22Rv1 (cell line): ENCODE measurements around the gene KAT14.
"Not testable (repeated sequence)": the region's sequence is repeated elsewhere in the genome, so short reads cannot be mapped to it uniquely, and the experiment has no call there.

Experiments used
- H3K27ac ChIP-seq: fragments of 450-650 bp; 2 replicates; pipeline ENCODE4 v1.5.1; 2017
- CTCF ChIP-seq: fragments of 450-650 bp; IDR thresholded peaks from 2 replicates; pipeline ENCODE4 v1.5.1; 2017; ENCODE audit warnings: mild to moderate bottlenecking
- ZFX ChIP-seq: fragments of 450-650 bp; IDR thresholded peaks from 2 replicates; pipeline ENCODE4 v1.6.1; 2017; ENCODE audit warnings: antibody characterized with exemption, borderline replicate concordance

Gene KAT14

DNA sequence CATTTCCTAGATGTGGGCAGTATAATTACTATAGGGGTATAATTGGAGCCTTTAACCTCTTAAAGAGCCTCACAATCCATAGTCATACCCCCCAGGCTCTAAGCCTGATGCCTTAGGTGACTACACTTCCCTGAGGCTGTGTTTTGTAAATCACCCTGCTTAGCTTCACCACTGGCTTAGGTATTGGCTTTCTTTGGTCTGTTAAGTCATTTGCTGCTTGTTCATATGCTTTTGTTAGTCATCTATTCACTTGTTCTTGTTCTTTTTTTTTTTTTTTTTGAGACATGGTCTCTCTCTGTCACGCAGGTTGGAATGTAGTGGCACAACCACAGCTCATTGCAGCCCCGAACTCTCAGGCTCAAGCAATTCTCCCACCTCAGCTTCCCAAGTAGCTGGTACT, 26.7 kb downstream of the KAT14 start:
- TF ChIP-seq ZFX (no peak), CTCF (no peak)
- no peak overlapping the region for H3K27ac ChIP-seq

GRCh38 chr20:18165553-18165952, 27.9 kb downstream of the KAT14 start:
- TF ChIP-seq ZFX = no peak
- TF ChIP-seq CTCF = no peak
- H3K27ac ChIP-seq = no peak overlapping the region

GRCh38 chr20:18166241-18166881, 28.7 kb downstream of the KAT14 start:
- H3K27ac ChIP-seq = no peak overlapping the region

GRCh38 chr20:18166950-18167349, 29.3 kb downstream of the KAT14 start:
- H3K27ac ChIP-seq = no peak overlapping the region

More at GRCh38 chr20:18166241-18166881, 28.7 kb downstream of the KAT14 start:
- TF ChIP-seq ZFX (no peak), CTCF (no peak)

DNA sequence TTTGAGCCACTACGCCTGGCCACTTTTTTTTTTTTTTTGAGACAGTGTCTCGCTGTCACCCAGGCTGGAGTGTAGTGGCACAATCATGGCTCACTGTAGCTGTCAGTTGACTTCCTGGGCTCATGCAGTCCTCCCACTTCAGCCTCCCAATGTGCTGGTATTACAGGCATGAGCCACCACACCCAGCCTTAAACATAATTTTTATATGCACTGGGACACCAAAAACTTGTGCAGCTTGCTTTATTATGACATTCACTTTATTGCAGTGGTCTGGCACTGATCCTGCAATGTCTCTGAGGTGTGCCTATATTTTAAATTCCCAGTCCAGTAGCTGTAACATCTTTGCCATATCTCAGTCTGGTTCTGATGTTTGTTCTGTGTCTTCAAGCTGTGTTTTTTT, 34.7 kb downstream of the KAT14 start:
- no peak for TF ChIP-seq ZFX
- no peak overlapping the region for H3K27ac ChIP-seq

More at GRCh38 chr20:18166950-18167349, 29.3 kb downstream of the KAT14 start:
- no peak for TF ChIP-seq CTCF
- TF ChIP-seq ZFX = no peak

GRCh38 chr20:18174906-18175683, 37.4 kb downstream of the KAT14 start:
- TF ChIP-seq ZFX (no peak), CTCF (no peak)

DNA sequence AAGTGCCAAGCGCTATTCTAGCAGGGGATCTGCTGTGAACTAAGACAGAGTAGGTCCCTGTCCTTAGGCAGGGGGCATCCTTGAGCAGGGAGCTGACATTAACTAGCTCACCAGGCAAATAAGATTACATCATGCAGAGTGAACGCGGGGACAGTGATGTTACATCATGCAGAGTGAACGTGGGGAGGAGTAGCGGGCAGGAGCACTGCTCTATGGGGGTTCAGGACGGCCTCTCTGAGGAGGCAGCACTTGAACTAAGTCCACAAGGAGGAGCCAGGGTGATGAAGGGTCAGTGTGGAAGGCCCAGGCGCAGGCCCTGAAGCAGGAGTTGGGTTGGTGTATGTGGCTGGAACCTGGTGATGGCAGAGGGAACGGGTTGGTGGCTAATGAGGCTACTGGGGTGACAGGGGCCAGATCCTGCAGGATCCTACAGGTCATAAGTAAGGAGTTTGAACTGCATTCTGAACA, 38.7 kb downstream of the KAT14 start:
- TF ChIP-seq ZFX (no peak), CTCF (peak; percentile 8; the same call in 1 of the 2 replicates)
- H3K27ac ChIP-seq = no peak overlapping the region

More at GRCh38 chr20:18174906-18175683, 37.4 kb downstream of the KAT14 start:
- no peak overlapping the region for H3K27ac ChIP-seq

- not testable (repeated sequence) for H3K27ac ChIP-seq
These were observed 42.7 kb downstream of the KAT14 start for GRCh38 chr20:18180366-18180765.
